Prostate gland (tissue), 2 donors: ENCODE data around the gene TBX3.

Experiments
- CTCF ChIP-seq, 4 experiments: fragments of 200-600 bp in 2 of 4; fragments of 450-650 bp in 2 of 4; sonication (generic) in 2 of 4; IDR thresholded peaks; 1 replicate in 3 of 4; 2 replicates in 1 of 4; pipeline ENCODE4 v1.5.1; 2016 to 2019; ENCODE audit warnings: antibody characterized with exemption in 4 of 4, mild to moderate bottlenecking in 2 of 4, moderate library complexity in 2 of 4
- POLR2A ChIP-seq: fragments of 450-650 bp; IDR thresholded peaks from one replicate; pipeline ENCODE4 v1.6.1; 2016; ENCODE audit warnings: antibody characterized with exemption, mild to moderate bottlenecking

- no peak for TF ChIP-seq CTCF (IDR thresholded peaks at IDR 0.05)
- no peak for TF ChIP-seq POLR2A
Measured at GRCh38 chr12:114648711-114649110, 35.3 kb downstream of the TBX3 start.
